Measurements from ENCODE around the gene AIFM2.

GRCh38 chr10:70140297-70140696 is 7.7 kb upstream of the AIFM2 start:
- no peak for TF ChIP-seq CTCF (IDR thresholded peaks at IDR 0.05)
- no peak for TF ChIP-seq POLR2A (IDR thresholded peaks at IDR 0.05)
- no peak for TF ChIP-seq POLR2AphosphoS5 (IDR thresholded peaks at IDR 0.05; ENCODE audit: insufficient read depth in 1 of 2, low read depth in 1 of 2)
